ENCODE results near the gene AHNAK. TPM values are rescaled to one million over a fixed set of nuclear protein-coding genes. Genes with fewer than 3 reads are reported as not detected.

AHNAK gene
- total RNA-seq, 1 donor from 2014 or later, result 302 TPM

DNA sequence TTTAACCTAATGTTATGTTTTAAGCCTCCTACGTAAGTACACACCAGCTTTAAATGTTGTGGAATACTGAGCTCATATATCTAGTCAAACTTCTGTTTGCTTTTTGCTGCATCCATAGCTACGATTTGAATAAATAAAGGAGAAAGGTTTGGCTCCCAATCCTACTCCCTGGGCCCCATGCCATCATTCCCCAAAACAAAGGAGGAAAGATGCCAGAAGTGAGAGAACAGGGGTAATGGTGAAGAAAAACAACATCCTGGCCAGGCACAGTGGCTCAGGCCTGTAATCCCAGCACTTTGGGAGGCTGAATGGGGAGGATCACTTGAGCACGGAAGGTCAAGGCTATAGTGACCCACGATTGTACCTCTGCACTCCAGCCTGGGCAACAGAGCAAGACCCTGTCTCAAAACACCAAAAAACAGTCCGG, 101.3 kb downstream of the AHNAK start:
- peaks cover 22% of the 10 kb centered on the region for H3K4me1 Mint-ChIP-seq (ENCODE audit: unreplicated experiment)
- no peak overlapping the region for H3K27ac Mint-ChIP-seq
- no peaks in the 10 kb centered on the region for H3K9me3 Mint-ChIP-seq
- no peak overlapping the region for H3K4me3 Mint-ChIP-seq
- DNase-seq (ENCODE audit: extremely low spot score, unreplicated experiment), result no peak
- TF ChIP-seq, protein P1, sequence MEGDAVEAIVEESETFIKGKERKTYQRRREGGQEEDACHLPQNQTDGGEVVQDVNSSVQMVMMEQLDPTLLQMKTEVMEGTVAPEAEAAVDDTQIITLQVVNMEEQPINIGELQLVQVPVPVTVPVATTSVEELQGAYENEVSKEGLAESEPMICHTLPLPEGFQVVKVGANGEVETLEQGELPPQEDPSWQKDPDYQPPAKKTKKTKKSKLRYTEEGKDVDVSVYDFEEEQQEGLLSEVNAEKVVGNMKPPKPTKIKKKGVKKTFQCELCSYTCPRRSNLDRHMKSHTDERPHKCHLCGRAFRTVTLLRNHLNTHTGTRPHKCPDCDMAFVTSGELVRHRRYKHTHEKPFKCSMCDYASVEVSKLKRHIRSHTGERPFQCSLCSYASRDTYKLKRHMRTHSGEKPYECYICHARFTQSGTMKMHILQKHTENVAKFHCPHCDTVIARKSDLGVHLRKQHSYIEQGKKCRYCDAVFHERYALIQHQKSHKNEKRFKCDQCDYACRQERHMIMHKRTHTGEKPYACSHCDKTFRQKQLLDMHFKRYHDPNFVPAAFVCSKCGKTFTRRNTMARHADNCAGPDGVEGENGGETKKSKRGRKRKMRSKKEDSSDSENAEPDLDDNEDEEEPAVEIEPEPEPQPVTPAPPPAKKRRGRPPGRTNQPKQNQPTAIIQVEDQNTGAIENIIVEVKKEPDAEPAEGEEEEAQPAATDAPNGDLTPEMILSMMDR (conservative IDR thresholded peaks at IDR 0.05), result no peak
- H3K36me3 Mint-ChIP-seq, result no peaks in the 10 kb centered on the region
- peaks cover 21% of the 10 kb centered on the region for H3K27me3 Mint-ChIP-seq

DNA sequence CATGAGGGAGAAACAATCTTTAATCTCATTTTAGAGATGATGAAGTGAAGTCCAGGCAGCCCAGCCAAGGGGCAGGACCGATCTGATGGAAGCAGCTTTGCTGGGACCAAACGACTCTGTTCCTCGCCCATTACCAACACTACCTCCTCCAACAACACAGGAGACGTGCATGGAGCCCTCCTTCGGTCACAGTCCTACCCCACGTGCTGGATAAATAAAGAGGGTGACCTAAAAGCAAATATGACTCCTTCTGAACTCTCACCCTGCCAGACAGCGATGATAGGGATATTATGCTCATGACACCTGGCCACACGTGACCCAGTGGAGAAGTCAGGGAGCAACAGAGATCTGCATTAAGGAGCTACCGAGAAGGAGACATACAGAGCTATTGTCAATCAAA, 101.8 kb downstream of the AHNAK start:
- TF ChIP-seq, protein P1 (conservative IDR thresholded peaks at IDR 0.05), result no peak
- H3K4me1 Mint-ChIP-seq (ENCODE audit: unreplicated experiment), result peaks cover 24% of the 10 kb centered on the region
- no peaks in the 10 kb centered on the region for H3K36me3 Mint-ChIP-seq
- H3K27me3 Mint-ChIP-seq, result peaks cover 21% of the 10 kb centered on the region
- no peak for DNase-seq (ENCODE audit: extremely low spot score, unreplicated experiment)
- no peak overlapping the region for H3K4me3 Mint-ChIP-seq
- no peaks in the 10 kb centered on the region for H3K9me3 Mint-ChIP-seq
- H3K27ac Mint-ChIP-seq, result peak overlapping the region; percentile 2

DNA sequence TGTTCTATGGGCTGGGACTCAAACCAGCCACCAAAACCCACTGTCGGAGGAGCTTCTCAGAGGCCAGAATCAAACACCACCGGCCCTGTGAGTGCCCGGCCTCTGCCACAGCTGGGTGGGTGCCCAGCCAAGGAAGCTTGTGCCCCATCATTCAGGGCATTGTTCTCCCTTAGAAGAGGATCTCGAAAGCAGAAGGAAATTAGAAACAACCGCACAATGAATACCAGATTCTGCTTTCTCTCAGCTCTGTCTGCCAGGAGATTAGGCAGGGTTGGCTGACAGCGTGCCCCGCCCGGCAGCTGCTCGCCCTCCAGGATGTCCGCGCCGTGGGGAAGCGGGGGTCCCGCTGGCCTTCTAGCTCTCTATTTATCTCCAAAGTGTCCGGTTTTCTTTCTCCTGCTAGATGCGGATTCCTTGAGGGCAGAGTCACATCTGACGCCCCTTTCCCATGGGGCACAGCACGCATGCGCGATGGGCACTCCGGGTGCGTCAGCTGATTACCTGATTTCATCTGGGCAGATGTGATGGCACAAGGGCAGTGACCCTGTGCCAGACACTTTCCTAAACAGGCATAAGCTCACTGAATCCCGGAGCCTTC, 102.3 kb downstream of the AHNAK start:
- Mint-ChIP-seq H3K4me1 (ENCODE audit: unreplicated experiment) (peaks cover 28% of the 10 kb centered on the region), H3K36me3 (no peaks in the 10 kb centered on the region), H3K4me3 (no peak overlapping the region), H3K9me3 (no peaks in the 10 kb centered on the region), H3K27me3 (peaks cover 21% of the 10 kb centered on the region), H3K27ac (peak overlapping the region; percentile 2)
- no peak for DNase-seq (ENCODE audit: extremely low spot score, unreplicated experiment)
- TF ChIP-seq, protein P1 (conservative IDR thresholded peaks at IDR 0.05), result no peak

DNA sequence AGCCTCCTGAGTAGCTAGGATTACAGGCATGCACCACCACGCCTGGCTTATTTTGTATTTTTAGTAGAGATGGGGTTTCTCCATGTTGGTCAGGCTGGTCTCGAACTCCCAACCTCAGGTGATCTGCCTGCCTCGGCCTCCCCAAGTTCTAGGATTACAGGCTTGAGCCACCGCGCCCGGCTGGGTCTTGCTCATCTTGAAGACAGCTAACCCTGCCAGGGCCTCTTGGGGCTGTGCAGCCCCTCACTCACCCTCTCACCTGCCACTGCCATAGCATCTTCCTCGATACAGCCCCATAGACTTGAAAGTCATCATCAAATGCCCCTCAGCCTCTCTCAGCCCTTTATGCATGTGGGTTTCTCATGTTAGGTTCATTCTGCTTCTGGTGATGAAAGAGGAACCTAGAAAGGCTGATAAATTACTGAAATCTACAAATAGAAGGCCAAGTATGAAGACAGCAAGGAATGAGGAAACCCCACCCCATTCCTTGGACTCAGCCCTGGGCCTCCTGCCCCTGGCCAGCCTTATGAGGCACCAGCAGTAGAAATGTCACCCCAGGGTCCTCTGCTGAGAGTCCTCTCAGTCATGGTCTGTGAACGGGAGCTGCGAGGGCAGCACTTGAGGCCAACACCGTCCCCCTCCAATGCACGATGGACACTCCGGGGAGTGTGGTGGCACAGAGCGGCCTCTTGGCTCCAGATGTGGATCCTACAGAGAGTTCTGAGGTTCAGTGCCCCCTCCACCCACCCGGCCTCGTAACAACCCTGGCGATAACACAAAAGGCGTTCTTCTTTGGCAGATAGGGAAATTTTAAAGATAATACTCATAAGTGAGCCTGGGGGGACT, 103.0 kb downstream of the AHNAK start:
- TF ChIP-seq, protein P1 (conservative IDR thresholded peaks at IDR 0.05), result no peak
- Mint-ChIP-seq H3K27me3 (peaks cover 21% of the 10 kb centered on the region), H3K4me1 (ENCODE audit: unreplicated experiment) (peaks cover 28% of the 10 kb centered on the region), H3K27ac (peak overlapping the region; percentile 2), H3K36me3 (no peaks in the 10 kb centered on the region), H3K4me3 (no peak overlapping the region), H3K9me3 (no peaks in the 10 kb centered on the region)
- no peak for DNase-seq (ENCODE audit: extremely low spot score, unreplicated experiment)

DNA sequence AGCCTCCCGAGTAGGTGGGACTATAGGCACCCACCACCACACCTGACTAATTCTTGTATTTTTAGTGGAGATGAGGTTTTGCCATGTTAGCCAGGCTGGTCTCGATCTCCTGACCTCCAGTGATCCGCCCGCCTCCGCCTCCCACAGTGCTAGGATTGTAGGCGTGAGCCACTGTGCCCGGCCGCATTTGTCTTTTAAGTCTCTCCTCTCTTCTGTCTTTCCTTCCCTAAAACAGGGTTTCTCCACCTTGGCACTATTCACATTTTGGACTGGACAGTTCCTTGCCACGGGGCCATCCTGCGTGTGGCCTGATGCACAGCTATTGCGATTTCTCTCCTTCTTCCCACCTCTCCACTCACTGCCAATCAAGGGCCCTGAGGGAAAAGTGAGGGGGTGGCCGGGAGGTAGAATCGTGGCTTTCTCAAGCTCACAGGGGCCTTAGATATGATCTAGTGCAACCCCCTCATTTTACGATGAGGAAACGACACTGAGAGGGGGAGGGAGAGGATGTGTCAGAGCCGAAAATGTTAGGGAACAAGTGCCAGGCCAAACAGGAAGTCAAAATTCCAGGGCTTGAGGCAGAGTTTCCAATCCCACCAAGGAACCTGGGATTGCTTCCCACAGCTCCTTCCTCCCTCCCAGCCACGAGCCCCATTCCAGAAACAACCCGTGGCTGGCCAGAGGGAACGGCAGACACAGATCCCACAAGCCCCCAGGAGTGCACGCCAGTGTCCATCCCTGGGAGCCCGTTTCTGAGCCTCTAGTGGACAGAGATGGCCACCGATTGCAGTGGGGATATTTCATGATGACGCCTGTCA, 106.6 kb downstream of the AHNAK start:
- Mint-ChIP-seq H3K27ac (no peak overlapping the region), H3K4me1 (ENCODE audit: unreplicated experiment) (peaks cover 29% of the 10 kb centered on the region), H3K36me3 (no peaks in the 10 kb centered on the region), H3K4me3 (no peak overlapping the region), H3K27me3 (no peaks in the 10 kb centered on the region), H3K9me3 (no peaks in the 10 kb centered on the region)
- TF ChIP-seq, protein P1 (conservative IDR thresholded peaks at IDR 0.05), result no peak
- no peak for DNase-seq (ENCODE audit: extremely low spot score, unreplicated experiment)
